Neural progenitor cell (in vitro differentiated cells): ENCODE data around the gene LRRC7. TPM values are rescaled to one million over a fixed set of nuclear protein-coding genes. Genes with fewer than 3 reads are reported as not detected.

Source experiments
- DNase-seq: peaks from one replicate; pipeline ENCODE4 v3.0.0-alpha.2; 2016; ENCODE audit warnings: low spot score
- H2AFZ ChIP-seq: fragments of 200-600 bp; sonication (generic); replicated peaks from 2 replicates; pipeline ENCODE4 v1.6.1; 2016; ENCODE audit warnings: antibody characterized with exemption
- H3F3A ChIP-seq: fragments of 200-600 bp; sonication (generic); 2 replicates; pipeline ENCODE4 v1.6.1; 2016; ENCODE audit warnings: antibody characterized with exemption, low read depth
- H3K27ac ChIP-seq: fragments of 200-600 bp; sonication (generic); 2 replicates; pipeline ENCODE4 v1.5.1; 2016; ENCODE audit warnings: mild to moderate bottlenecking
- H3K27me3 ChIP-seq: fragments of 200-600 bp; sonication (generic); 2 replicates; pipeline ENCODE4 v1.6.1; 2016; ENCODE audit warnings: mild to moderate bottlenecking, moderate library complexity
- H3K36me3 ChIP-seq: fragments of 200-600 bp; sonication (generic); 2 replicates; pipeline ENCODE4 v1.5.1; 2016
- H3K4me1 ChIP-seq: fragments of 200-600 bp; sonication (generic); 2 replicates; pipeline ENCODE4 v1.6.1; 2016; ENCODE audit warnings: mixed run types
- H3K4me2 ChIP-seq: fragments of 200-600 bp; sonication (generic); 2 replicates; pipeline ENCODE4 v1.6.1; 2016
- H3K4me3 ChIP-seq: fragments of 200-600 bp; sonication (generic); 2 replicates; pipeline ENCODE4 v1.5.1; 2016
- H3K79me2 ChIP-seq: fragments of 200-600 bp; sonication (generic); 2 replicates; pipeline ENCODE4 v1.6.1; 2016; ENCODE audit warnings: low read depth
- H3K9ac ChIP-seq: fragments of 200-600 bp; sonication (generic); 2 replicates; pipeline ENCODE4 v1.6.1; 2016
- H3K9me3 ChIP-seq: fragments of 200-600 bp; sonication (generic); 2 replicates; pipeline ENCODE4 v1.5.1; 2016; ENCODE audit warnings: low read depth
- H4K20me1 ChIP-seq: fragments of 200-600 bp; sonication (generic); 2 replicates; pipeline ENCODE4 v1.6.1; 2016; ENCODE audit warnings: low read depth
- H3K27ac Mint-ChIP-seq: 3 replicates; pipeline ENCODE4 v1.8.0; 2021; ENCODE audit warnings: mixed read lengths
- H3K27me3 Mint-ChIP-seq: 2 replicates; pipeline ENCODE4 v1.8.0; 2022; ENCODE audit warnings: low read depth, mild to moderate bottlenecking, inconsistent platforms, moderate library complexity, mixed read lengths; ENCODE audit not compliant: insufficient read depth
- H3K36me3 Mint-ChIP-seq: 3 replicates; pipeline ENCODE4 v1.8.0; 2021; ENCODE audit warnings: mixed read lengths
- H3K4me1 Mint-ChIP-seq: 3 replicates; pipeline ENCODE4 v1.8.0; 2021; ENCODE audit warnings: mixed read lengths
- H3K4me3 Mint-ChIP-seq: 3 replicates; pipeline ENCODE4 v1.8.0; 2021; ENCODE audit warnings: mild to moderate bottlenecking, moderate library complexity, mixed read lengths
- H3K9me3 Mint-ChIP-seq: 3 replicates; pipeline ENCODE4 v1.8.0; 2020; ENCODE audit warnings: mixed read lengths
- CTCF ChIP-seq: fragments of 200-600 bp; sonication (generic); IDR thresholded peaks from 2 replicates; pipeline ENCODE4 v1.5.1; 2017; ENCODE audit warnings: antibody characterized with exemption, mild to moderate bottlenecking
- EZH2 ChIP-seq: fragments of 200-600 bp; sonication (generic); IDR thresholded peaks from 2 replicates; pipeline ENCODE4 v1.6.1; 2017; ENCODE audit warnings: antibody characterized with exemption, mild to moderate bottlenecking, moderate library complexity
- EZH2phosphoT487 ChIP-seq: fragments of 200-600 bp; sonication (generic); IDR thresholded peaks from 2 replicates; pipeline ENCODE4 v1.6.1; 2017; ENCODE audit warnings: antibody characterized with exemption
- total RNA-seq: library from RNA; depleted of rRNA; stranded (reverse); fragments of >200 nt; gene quantifications from 2 replicates; pipeline ENCODE4 v1.2.3, GENCODE V29; 2015; ENCODE audit warnings: low replicate concordance

LRRC7 gene
- total RNA-seq, 1 donor from 2014 or later, result not detected

- H3K9ac ChIP-seq, result no peak overlapping the region
- Mint-ChIP-seq H3K27me3 (peaks cover 4% of the 10 kb centered on the region), H3K27ac (no peak overlapping the region), H3K36me3 (no peaks in the 10 kb centered on the region), H3K9me3 (no peaks in the 10 kb centered on the region), H3K4me3 (no peak overlapping the region), H3K4me1 (no peaks in the 10 kb centered on the region)
- H3K27ac ChIP-seq, result no peak overlapping the region
- H4K20me1 ChIP-seq, result no peaks in the 10 kb centered on the region
- H3K9me3 ChIP-seq, result no peaks in the 10 kb centered on the region
- H3K4me2 ChIP-seq, result no peak overlapping the region
- no peaks in the 10 kb centered on the region for H3K27me3 ChIP-seq
- TF ChIP-seq EZH2phosphoT487 (no peak), EZH2 (no peak), CTCF (no peak)
- no peak overlapping the region for H2AFZ ChIP-seq
- no peaks in the 10 kb centered on the region for H3K79me2 ChIP-seq
- DNase-seq, result no peak
- no peaks in the 10 kb centered on the region for H3F3A ChIP-seq
- H3K4me3 ChIP-seq, result no peak overlapping the region
- H3K36me3 ChIP-seq, result no peaks in the 10 kb centered on the region
- no peaks in the 10 kb centered on the region for H3K4me1 ChIP-seq
These were observed 208.8 kb downstream of the LRRC7 start for GRCh38 chr1:69776555-69776954.

- Histone ChIP-seq H3K79me2 (no peaks in the 10 kb centered on the region), H3F3A (no peaks in the 10 kb centered on the region), H3K4me3 (no peak overlapping the region), H3K27me3 (no peaks in the 10 kb centered on the region), H3K36me3 (no peaks in the 10 kb centered on the region), H3K4me2 (no peak overlapping the region), H3K9ac (no peak overlapping the region), H2AFZ (no peak overlapping the region), H4K20me1 (no peaks in the 10 kb centered on the region), H3K4me1 (no peaks in the 10 kb centered on the region), H3K9me3 (no peaks in the 10 kb centered on the region), H3K27ac (no peak overlapping the region)
- H3K36me3 Mint-ChIP-seq, result no peaks in the 10 kb centered on the region
- no peaks in the 10 kb centered on the region for H3K9me3 Mint-ChIP-seq
- TF ChIP-seq EZH2phosphoT487, result no peak
- no peak for TF ChIP-seq CTCF
- TF ChIP-seq EZH2, result no peak
- H3K4me1 Mint-ChIP-seq, result no peaks in the 10 kb centered on the region
- no peak overlapping the region for H3K27ac Mint-ChIP-seq
- peaks cover 4% of the 10 kb centered on the region for H3K27me3 Mint-ChIP-seq
- H3K4me3 Mint-ChIP-seq, result no peak overlapping the region
- no peak for DNase-seq
These were observed 209.7 kb downstream of the LRRC7 start for GRCh38 chr1:69777423-69777822.

GRCh38 chr1:69777971-69778370 lies 210.2 kb downstream of the LRRC7 start:
- H3K79me2 ChIP-seq, result no peaks in the 10 kb centered on the region
- H4K20me1 ChIP-seq, result no peaks in the 10 kb centered on the region
- DNase-seq, result no peak
- no peak overlapping the region for H3K4me3 ChIP-seq
- H3K27ac ChIP-seq, result no peak overlapping the region
- H3K4me1 Mint-ChIP-seq, result no peaks in the 10 kb centered on the region
- no peak overlapping the region for H3K4me2 ChIP-seq
- H3K9ac ChIP-seq, result no peak overlapping the region
- no peaks in the 10 kb centered on the region for H3K36me3 ChIP-seq
- H3K27me3 Mint-ChIP-seq, result peaks cover 2% of the 10 kb centered on the region
- no peaks in the 10 kb centered on the region for H3F3A ChIP-seq
- no peak overlapping the region for H2AFZ ChIP-seq
- no peaks in the 10 kb centered on the region for H3K4me1 ChIP-seq
- TF ChIP-seq CTCF, result no peak
- no peak for TF ChIP-seq EZH2
- TF ChIP-seq EZH2phosphoT487, result no peak
- no peak overlapping the region for H3K27ac Mint-ChIP-seq
- no peaks in the 10 kb centered on the region for H3K9me3 Mint-ChIP-seq
- H3K36me3 Mint-ChIP-seq, result no peaks in the 10 kb centered on the region
- H3K27me3 ChIP-seq, result no peaks in the 10 kb centered on the region
- no peaks in the 10 kb centered on the region for H3K9me3 ChIP-seq
- no peak overlapping the region for H3K4me3 Mint-ChIP-seq
